HEK293 (cell line): ENCODE data around the gene PPIP5K2.

ENCODE experiments used
- CTCF ChIA-PET: fragments of 350-600 bp; formaldehyde crosslinking; extraction: SDS; loops from one replicate; lab custom pipeline; 2021; ENCODE audit warnings: antibody characterized with exemption; lab: Yijun Ruan, JAX
- POLR2A ChIA-PET: fragments of 300-600 bp; formaldehyde crosslinking; extraction: SDS; loops from one replicate; lab custom pipeline; 2020; ENCODE audit warnings: antibody characterized with exemption, inconsistent platforms; lab: Yijun Ruan, JAX
- H3K27ac ChIP-seq: fragments of 200-500 bp; sonication (Bioruptor generic); 2 replicates; pipeline ENCODE4 v1.5.1; 2014; ENCODE audit warnings: low read depth, low read length, control low read depth, inconsistent platforms; ENCODE audit errors: extremely low read depth
- H3K36me3 ChIP-seq, 2 experiments: fragments of 200-500 bp in 1 of 2; sonication (Bioruptor generic) in 1 of 2; 1 replicate in 1 of 2; 2 replicates in 1 of 2; pipeline ENCODE4 v1.5.1; 2014 to 2017; ENCODE audit warnings: inconsistent platforms in 2 of 2, low read length in 2 of 2; ENCODE audit not compliant: control insufficient read depth in 2 of 2, insufficient read depth in 1 of 2
- H3K4me1 ChIP-seq: fragments of 200-500 bp; sonication (Bioruptor generic); 2 replicates; pipeline ENCODE4 v1.5.1; 2014; ENCODE audit warnings: mild to moderate bottlenecking, low read length, inconsistent platforms; ENCODE audit not compliant: control insufficient read depth, insufficient read depth
- H3K4me3 ChIP-seq: 2 replicates; pipeline ENCODE4 v1.5.1; 2011; ENCODE audit warnings: low read depth, mild to moderate bottlenecking, control low read depth, low read length, moderate library complexity
- H3K9me3 ChIP-seq: fragments of 200-500 bp; sonication (Bioruptor generic); 2 replicates; pipeline ENCODE4 v1.5.1; 2014; ENCODE audit warnings: low read depth, low read length, inconsistent platforms; ENCODE audit not compliant: control insufficient read depth, insufficient read depth
- BCL11A ChIP-seq: fragments of 450-650 bp; formaldehyde crosslinking; IDR thresholded peaks from 2 replicates; pipeline ENCODE4 v1.5.1; 2016; ENCODE audit warnings: low read depth, missing biosample characterization, missing genetic modification characterization
- GFI1B ChIP-seq: fragments of 450-650 bp; formaldehyde crosslinking; IDR thresholded peaks from 2 replicates; pipeline ENCODE4 v1.5.1; 2016; ENCODE audit warnings: missing biosample characterization, missing genetic modification characterization
- KLF7 ChIP-seq: fragments of 450-650 bp; formaldehyde crosslinking; IDR thresholded peaks from 2 replicates; pipeline ENCODE4 v1.5.1; 2016; ENCODE audit warnings: missing biosample characterization, missing genetic modification characterization, borderline replicate concordance
- KLF9 ChIP-seq: fragments of 450-650 bp; formaldehyde crosslinking; IDR thresholded peaks from 2 replicates; pipeline ENCODE4 v1.5.1; 2016; ENCODE audit warnings: missing biosample characterization, missing genetic modification characterization, low read depth
- MZF1 ChIP-seq: fragments of 450-650 bp; formaldehyde crosslinking; IDR thresholded peaks from 2 replicates; pipeline ENCODE4 v1.5.1; 2017; ENCODE audit warnings: missing biosample characterization, missing genetic modification characterization, borderline replicate concordance
- RBAK ChIP-seq: fragments of 450-650 bp; formaldehyde crosslinking; IDR thresholded peaks from 2 replicates; pipeline ENCODE4 v1.5.1; 2016; ENCODE audit warnings: missing biosample characterization, missing genetic modification characterization
- SCRT2 ChIP-seq: fragments of 450-650 bp; formaldehyde crosslinking; IDR thresholded peaks from 2 replicates; pipeline ENCODE4 v1.5.1; 2016; ENCODE audit warnings: missing biosample characterization, missing genetic modification characterization
- SP3 ChIP-seq: fragments of 450-650 bp; formaldehyde crosslinking; IDR thresholded peaks from 2 replicates; pipeline ENCODE4 v1.5.1; 2016; ENCODE audit warnings: missing biosample characterization, missing genetic modification characterization
- TCF7L2 ChIP-seq: IDR thresholded peaks from 2 replicates; pipeline ENCODE4 v1.6.1; 2011; ENCODE audit warnings: low read depth, mild to moderate bottlenecking, inconsistent platforms, low read length, moderate library complexity, borderline replicate concordance
- WT1 ChIP-seq: fragments of 450-650 bp; formaldehyde crosslinking; IDR thresholded peaks from 2 replicates; pipeline ENCODE4 v1.5.1; 2016; ENCODE audit warnings: missing biosample characterization, missing genetic modification characterization
- ZBTB20 ChIP-seq: fragments of 450-650 bp; formaldehyde crosslinking; IDR thresholded peaks from 2 replicates; pipeline ENCODE4 v1.5.1; 2016; ENCODE audit warnings: missing biosample characterization, missing genetic modification characterization
- ZFP37 ChIP-seq: fragments of 450-650 bp; formaldehyde crosslinking; IDR thresholded peaks from 2 replicates; pipeline ENCODE4 v1.5.1; 2016; ENCODE audit warnings: missing biosample characterization, missing genetic modification characterization
- ZIC2 ChIP-seq: fragments of 450-650 bp; formaldehyde crosslinking; IDR thresholded peaks from 2 replicates; pipeline ENCODE4 v1.5.1; 2016; ENCODE audit warnings: missing biosample characterization, missing genetic modification characterization
- ZNF121 ChIP-seq: fragments of 450-650 bp; formaldehyde crosslinking; IDR thresholded peaks from 2 replicates; pipeline ENCODE4 v1.5.1; 2016; ENCODE audit warnings: missing biosample characterization, missing genetic modification characterization
- ZNF18 ChIP-seq: fragments of 450-650 bp; formaldehyde crosslinking; IDR thresholded peaks from 2 replicates; pipeline ENCODE4 v1.5.1; 2016; ENCODE audit warnings: missing biosample characterization, missing genetic modification characterization
- ZNF19 ChIP-seq: fragments of 450-650 bp; formaldehyde crosslinking; IDR thresholded peaks from 2 replicates; pipeline ENCODE4; 2016; ENCODE audit warnings: missing biosample characterization, missing genetic modification characterization, low read depth
- ZNF23 ChIP-seq: fragments of 450-650 bp; formaldehyde crosslinking; IDR thresholded peaks from 2 replicates; pipeline ENCODE4 v1.5.1; 2016; ENCODE audit warnings: missing biosample characterization, missing genetic modification characterization, borderline replicate concordance
- ZNF26 ChIP-seq: fragments of 450-650 bp; formaldehyde crosslinking; IDR thresholded peaks from 2 replicates; pipeline ENCODE4 v1.5.1; 2016; ENCODE audit warnings: missing biosample characterization, missing genetic modification characterization
- ZNF280D ChIP-seq: fragments of 450-650 bp; formaldehyde crosslinking; IDR thresholded peaks from 2 replicates; pipeline ENCODE4 v1.5.1; 2016; ENCODE audit warnings: missing biosample characterization, missing genetic modification characterization
- ZNF433 ChIP-seq: fragments of 450-650 bp; formaldehyde crosslinking; IDR thresholded peaks from 2 replicates; pipeline ENCODE4 v1.5.1; 2016; ENCODE audit warnings: missing biosample characterization, missing genetic modification characterization, low read depth
- ZNF514 ChIP-seq: fragments of 450-650 bp; formaldehyde crosslinking; IDR thresholded peaks from 2 replicates; pipeline ENCODE4 v1.5.1; 2016; ENCODE audit warnings: missing biosample characterization, missing genetic modification characterization
- ZNF530 ChIP-seq: fragments of 450-650 bp; formaldehyde crosslinking; IDR thresholded peaks from 2 replicates; pipeline ENCODE4 v1.5.1; 2016; ENCODE audit warnings: low read depth, missing biosample characterization, missing genetic modification characterization
- ZNF621 ChIP-seq: fragments of 450-650 bp; formaldehyde crosslinking; IDR thresholded peaks from 2 replicates; pipeline ENCODE4 v1.5.1; 2017; ENCODE audit warnings: missing biosample characterization, missing genetic modification characterization
- ZNF747 ChIP-seq: fragments of 450-650 bp; formaldehyde crosslinking; IDR thresholded peaks from 2 replicates; pipeline ENCODE4 v1.5.1; 2016; ENCODE audit warnings: missing biosample characterization, missing genetic modification characterization
- ZNF785 ChIP-seq: fragments of 450-650 bp; formaldehyde crosslinking; IDR thresholded peaks from 2 replicates; pipeline ENCODE4 v1.5.1; 2016; ENCODE audit warnings: missing biosample characterization, missing genetic modification characterization

Gene PPIP5K2

GRCh38 chr5:103210952-103211351, 90.9 kb downstream of the PPIP5K2 start:
- H3K36me3 ChIP-seq: no peaks in the 10 kb centered on the region
- H3K27ac ChIP-seq: no peak overlapping the region
- no peak overlapping the region for H3K4me3 ChIP-seq
- no peaks in the 10 kb centered on the region for H3K9me3 ChIP-seq
- no peaks in the 10 kb centered on the region for H3K4me1 ChIP-seq
- ChIA-PET CTCF (interaction anchor here (1.0 kb wide), 1 partner anchor 264 kb away, joined by 4 read pairs; no protein-coding TSS in a partner anchor), POLR2A (no interaction called here)
- no peak for TF ChIP-seq ZNF514
- no peak for TF ChIP-seq BCL11A (tag by site-specific recombination)
- TF ChIP-seq KLF7 (tag by site-specific recombination): no peak
- TF ChIP-seq ZNF121 (tag by site-specific recombination): no peak
- TF ChIP-seq ZNF530 (tag by site-specific recombination): no peak
- TF ChIP-seq ZBTB20 (tag by site-specific recombination): no peak
- no peak for TF ChIP-seq ZIC2 (tag by site-specific recombination)
- TF ChIP-seq GFI1B (tag by site-specific recombination): no peak
- TF ChIP-seq ZNF621 (tag by site-specific recombination): no peak
- no peak for TF ChIP-seq ZNF785 (tag by site-specific recombination)
- no peak for TF ChIP-seq ZFP37 (tag by site-specific recombination)
- TF ChIP-seq ZNF433 (tag by site-specific recombination): no peak
- TF ChIP-seq KLF9 (tag by site-specific recombination): no peak
- no peak for TF ChIP-seq RBAK (tag by site-specific recombination)
- no peak for TF ChIP-seq SP3
- no peak for TF ChIP-seq ZNF747 (tag by site-specific recombination)
- TF ChIP-seq SCRT2 (tag by site-specific recombination): no peak
- TF ChIP-seq ZNF26 (tag by site-specific recombination): no peak
- TF ChIP-seq ZNF18 (tag by site-specific recombination): no peak

GRCh38 chr5:103211576-103212561, 91.8 kb downstream of the PPIP5K2 start:
- Histone ChIP-seq H3K36me3 (no peaks in the 10 kb centered on the region), H3K27ac (no peak overlapping the region), H3K4me1 (peaks cover 4% of the 10 kb centered on the region; the same call in 1 of the 2 replicates), H3K9me3 (no peaks in the 10 kb centered on the region), H3K4me3 (no peak overlapping the region)
- ChIA-PET CTCF (interaction anchor here (0.5 to 0.9 kb wide), 4 partner anchors 9 to 1194 kb away, joined by 3 to 5 read pairs (median 3); no protein-coding TSS in a partner anchor), POLR2A (no interaction called here)
- TF ChIP-seq TCF7L2: no peak
- no peak for TF ChIP-seq MZF1 (tag by site-specific recombination)
- no peak for TF ChIP-seq ZNF23 (tag by site-specific recombination)
- no peak for TF ChIP-seq ZNF280D (tag by site-specific recombination)
- TF ChIP-seq ZNF19 (tag by site-specific recombination): no peak
- TF ChIP-seq WT1: no peak
